ENCODE data around the gene RNF182. TPM values are rescaled to one million over a fixed set of nuclear protein-coding genes. Genes with fewer than 3 reads are reported as not detected.

Gene RNF182
- total and polyA plus RNA-seq, 10 donors: 0.02 to 3.6 (median 0.33) TPM; not detected in 3

DNA sequence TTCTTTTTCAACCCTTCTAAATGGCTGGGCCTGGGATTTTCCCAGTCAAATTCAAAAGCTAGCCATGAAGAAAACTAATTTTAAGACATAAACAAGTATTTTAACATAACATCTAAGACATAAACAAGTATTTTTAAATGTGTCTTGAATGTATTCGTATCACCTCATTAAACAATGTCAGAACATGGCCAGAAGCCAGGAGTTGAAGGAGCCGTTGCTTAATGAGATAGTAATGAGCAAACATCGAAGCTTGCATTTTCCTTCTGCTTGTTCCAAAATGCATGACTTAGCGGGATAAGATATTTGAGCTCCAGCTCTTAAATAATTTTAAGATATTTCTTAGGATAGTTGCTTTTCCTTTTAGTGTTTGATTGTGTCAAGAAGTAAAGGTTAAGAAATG lies 4.2 kb upstream of the RNF182 start:
- Histone ChIP-seq H3K4me1 (peaks cover 0 to 19% (median 13%) of the 10 kb centered on the region in 6 donors), H3K27ac (no peak overlapping the region), H3K36me3 (no peaks in the 10 kb centered on the region), H3K9me3 (no peaks in the 10 kb centered on the region), H3K4me3 (no peak overlapping the region), H3K27me3 (replicated peaks in 1 of 7) (peaks cover 0 to 39% (median 25%) of the 10 kb centered on the region in 7 donors)
- WGBS, 5 donors: 79 to 90% (median 85%) methylated on average over 4 of the region's 4 CpGs
- DNase-seq: no peak
- intact Hi-C loops (cut with DNase I; ENCODE audit: low total_unique reads): no loop called here
- TF ChIP-seq POLR2AphosphoS5 (IDR thresholded peaks at IDR 0.05): no peak
- TF ChIP-seq, protein P1, sequence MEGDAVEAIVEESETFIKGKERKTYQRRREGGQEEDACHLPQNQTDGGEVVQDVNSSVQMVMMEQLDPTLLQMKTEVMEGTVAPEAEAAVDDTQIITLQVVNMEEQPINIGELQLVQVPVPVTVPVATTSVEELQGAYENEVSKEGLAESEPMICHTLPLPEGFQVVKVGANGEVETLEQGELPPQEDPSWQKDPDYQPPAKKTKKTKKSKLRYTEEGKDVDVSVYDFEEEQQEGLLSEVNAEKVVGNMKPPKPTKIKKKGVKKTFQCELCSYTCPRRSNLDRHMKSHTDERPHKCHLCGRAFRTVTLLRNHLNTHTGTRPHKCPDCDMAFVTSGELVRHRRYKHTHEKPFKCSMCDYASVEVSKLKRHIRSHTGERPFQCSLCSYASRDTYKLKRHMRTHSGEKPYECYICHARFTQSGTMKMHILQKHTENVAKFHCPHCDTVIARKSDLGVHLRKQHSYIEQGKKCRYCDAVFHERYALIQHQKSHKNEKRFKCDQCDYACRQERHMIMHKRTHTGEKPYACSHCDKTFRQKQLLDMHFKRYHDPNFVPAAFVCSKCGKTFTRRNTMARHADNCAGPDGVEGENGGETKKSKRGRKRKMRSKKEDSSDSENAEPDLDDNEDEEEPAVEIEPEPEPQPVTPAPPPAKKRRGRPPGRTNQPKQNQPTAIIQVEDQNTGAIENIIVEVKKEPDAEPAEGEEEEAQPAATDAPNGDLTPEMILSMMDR (IDR thresholded peaks at IDR 0.05 in 8 of 11, conservative IDR thresholded peaks at IDR 0.05 in 3 of 11): no peak
- TF ChIP-seq POLR2A (IDR thresholded peaks at IDR 0.05): no peak

DNA sequence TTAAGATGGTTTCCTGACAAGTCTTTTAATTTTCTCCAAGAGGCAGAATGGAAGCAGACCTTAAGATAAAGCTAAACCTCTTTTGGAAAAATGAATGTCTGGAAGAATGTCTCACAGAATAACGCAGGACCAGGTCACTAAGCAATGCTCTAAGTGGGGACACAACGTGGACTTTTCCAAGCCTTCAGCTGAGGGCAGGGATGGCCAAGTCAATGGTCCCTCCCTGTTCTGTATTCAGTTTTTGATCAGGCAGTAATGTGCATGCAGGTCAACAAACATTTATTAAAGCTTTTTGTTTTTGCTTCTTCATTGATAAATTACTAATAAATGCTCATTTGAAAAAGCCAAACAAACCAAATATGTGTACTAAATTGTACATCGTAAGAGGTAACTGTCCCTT lies 2.0 kb upstream of the RNF182 start:
- DNase-seq: no peak
- Histone ChIP-seq H3K4me1 (peaks cover 0 to 23% (median 15%) of the 10 kb centered on the region in 6 donors), H3K4me3 (no peak overlapping the region), H3K9me3 (peaks cover 0 to 4% (median 0%) of the 10 kb centered on the region in 8 donors), H3K27ac (no peak overlapping the region), H3K36me3 (no peaks in the 10 kb centered on the region), H3K27me3 (replicated peaks in 1 of 7) (peaks cover 0 to 61% (median 47%) of the 10 kb centered on the region in 7 donors)
- 85 to 95% (median 94%) methylated on average over 3 of the region's 3 CpGs for WGBS, 5 donors
- intact Hi-C loops (cut with DNase I; ENCODE audit: low total_unique reads): no loop called here
- TF ChIP-seq POLR2A (IDR thresholded peaks at IDR 0.05) (no peak), POLR2AphosphoS5 (IDR thresholded peaks at IDR 0.05) (no peak)
- TF ChIP-seq, protein P1 (IDR thresholded peaks at IDR 0.05 in 8 of 11, conservative IDR thresholded peaks at IDR 0.05 in 3 of 11): no peak

DNA sequence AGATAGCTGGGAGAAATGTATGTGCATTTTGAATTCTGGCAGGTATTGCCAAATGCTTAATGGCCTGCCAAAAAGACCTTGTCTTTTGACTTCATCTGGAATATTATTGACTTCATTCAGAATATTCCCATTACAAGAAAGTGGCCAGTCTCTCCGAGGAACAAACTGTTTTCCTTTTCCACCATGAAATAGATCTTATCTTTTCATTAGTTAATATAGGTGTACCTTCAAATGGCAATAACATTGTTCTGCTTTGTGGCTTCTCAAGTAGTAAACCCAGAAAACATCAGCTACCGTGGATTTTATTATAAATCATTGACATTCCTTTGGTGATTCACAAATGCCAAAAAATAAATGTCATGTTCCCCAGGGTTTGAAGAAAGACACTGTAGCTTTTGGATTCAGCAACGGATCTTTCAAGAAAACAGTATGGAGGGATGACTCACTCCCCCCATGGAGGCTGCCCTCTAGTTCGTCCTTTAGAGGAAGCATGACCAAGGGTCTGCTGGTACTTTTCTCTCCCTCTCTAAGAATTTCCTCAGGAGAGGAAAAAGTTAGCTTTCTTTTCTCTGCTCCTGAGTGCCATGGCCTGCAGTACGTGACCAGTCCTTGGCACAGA lies 1.1 kb upstream of the RNF182 start:
- Histone ChIP-seq H3K9me3 (peaks cover 0 to 4% (median 0%) of the 10 kb centered on the region in 8 donors), H3K4me3 (no peak overlapping the region), H3K27me3 (replicated peaks in 1 of 7) (peaks cover 0 to 70% (median 55%) of the 10 kb centered on the region in 7 donors), H3K27ac (no peak overlapping the region), H3K4me1 (peaks cover 0 to 23% (median 15%) of the 10 kb centered on the region in 6 donors), H3K36me3 (no peaks in the 10 kb centered on the region)
- intact Hi-C loops (cut with DNase I; ENCODE audit: low total_unique reads): no loop called here
- DNase-seq: no peak
- TF ChIP-seq POLR2AphosphoS5 (IDR thresholded peaks at IDR 0.05) (no peak), POLR2A (IDR thresholded peaks at IDR 0.05) (no peak)
- TF ChIP-seq, protein P1 (IDR thresholded peaks at IDR 0.05 in 8 of 11, conservative IDR thresholded peaks at IDR 0.05 in 3 of 11): no peak
- 52 to 69% (median 56%) methylated on average over 5 of the region's 5 CpGs for WGBS, 5 donors

DNA sequence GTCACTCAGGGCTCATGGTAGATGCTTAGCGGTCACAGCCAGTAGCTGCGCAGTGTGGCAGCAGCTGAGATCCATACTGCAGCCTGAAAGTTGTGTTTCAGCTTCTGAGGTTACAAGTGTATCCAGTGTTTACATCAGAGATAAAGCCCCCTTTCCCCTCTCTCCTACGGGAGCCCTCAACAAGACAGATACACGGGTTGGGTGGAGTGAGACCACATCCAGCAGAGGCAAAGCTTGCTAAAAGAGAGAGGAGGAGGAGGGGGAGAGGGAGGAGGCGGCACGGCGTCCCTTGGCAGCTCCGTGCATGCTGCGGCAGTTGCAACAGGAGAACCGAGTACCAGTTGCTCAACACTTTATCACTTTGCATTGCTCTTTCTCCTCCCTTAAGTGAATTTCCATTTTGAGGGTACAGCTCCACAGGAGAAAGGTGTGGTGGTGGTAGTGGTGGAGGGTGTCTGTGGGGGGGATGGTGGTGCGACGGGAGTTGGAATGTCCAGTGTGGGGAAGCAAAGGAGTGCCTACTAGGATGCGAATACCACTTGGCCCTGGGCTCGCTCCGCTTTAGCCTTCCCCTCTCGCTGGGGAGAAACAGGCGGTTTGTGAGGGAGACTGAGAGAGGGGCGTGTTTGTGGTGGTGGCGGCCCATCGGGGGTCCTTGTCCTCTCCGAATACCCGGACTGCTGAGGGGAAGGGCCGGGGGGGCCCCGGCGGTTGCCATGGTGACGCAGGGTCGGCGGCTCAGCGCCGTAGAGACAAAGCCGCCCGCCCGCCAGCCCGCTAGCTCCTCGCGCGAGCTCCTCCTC lies 405 bp upstream of the RNF182 start:
- peak overlapping the region in 5 of 8 donors; percentile 26 to 66 (median 34) for H3K4me3 ChIP-seq
- H3K27me3 ChIP-seq (replicated peaks in 1 of 7): peaks cover 0 to 77% (median 62%) of the 10 kb centered on the region in 7 donors
- no peaks in the 10 kb centered on the region for H3K36me3 ChIP-seq
- H3K27ac ChIP-seq: no peak overlapping the region
- peaks cover 0 to 4% (median 0%) of the 10 kb centered on the region in 8 donors for H3K9me3 ChIP-seq
- peaks cover 0 to 23% (median 15%) of the 10 kb centered on the region in 6 donors for H3K4me1 ChIP-seq
- 5 to 11% (median 6%) methylated on average over 22 to 37 of the region's 37 CpGs for whole genome bisulfite sequencing, 5 donors
- intact Hi-C loops (cut with DNase I; ENCODE audit: low total_unique reads): no loop called here
- no peak for TF ChIP-seq POLR2AphosphoS5 (IDR thresholded peaks at IDR 0.05)
- TF ChIP-seq POLR2A (IDR thresholded peaks at IDR 0.05): no peak
- TF ChIP-seq, protein P1 (IDR thresholded peaks at IDR 0.05 in 8 of 11, conservative IDR thresholded peaks at IDR 0.05 in 3 of 11): no peak
- no peak for DNase-seq
